Muscle of back (tissue), 11 donors: ENCODE measurements around the gene XIST. TPM values are rescaled to one million over a fixed set of nuclear protein-coding genes. Genes with fewer than 3 reads are reported as not detected.
"Not testable (repeated sequence)": the region's sequence is repeated elsewhere in the genome, so short reads cannot be mapped to it uniquely, and the experiment has no call there.

Source experiments
- DNase-seq, 3 donors: peaks; one replicate each; pipeline versions ENCODE4 v3.0.0 to v3.0.0-alpha.2; 2013
- polyA plus RNA-seq, 10 donors: library from polyadenylated mRNA; unstranded; fragments of 120-200 nt; gene quantifications; one replicate each; pipeline ENCODE4 v1.2.1, GENCODE V29; 2013; ENCODE audit not compliant: insufficient read length in 10 of 10

Gene XIST
- polyA plus RNA-seq, 10 donors, result 0.37 to 449 (median 1.9) TPM

- DNase-seq, result peak in 2 of 3 donors; percentile 1 to 36
These were observed 34.9 kb downstream of the XIST start for GRCh38 chrX:73817393-73818199.

GRCh38 chrX:73812256-73812655, 40.3 kb downstream of the XIST start:
- no peak for DNase-seq

GRCh38 chrX:73804109-73804508, 48.4 kb downstream of the XIST start:
- DNase-seq, result not testable (repeated sequence)

GRCh38 chrX:73799888-73800287, 52.6 kb downstream of the XIST start:
- no peak for DNase-seq

- not testable (repeated sequence) for DNase-seq
These were observed 60.0 kb downstream of the XIST start for GRCh38 chrX:73792511-73792910.

GRCh38 chrX:73785493-73785892, 67.0 kb downstream of the XIST start:
- no peak for DNase-seq
